A172 (cell line): ENCODE results near the gene NMRK2. TPM values are rescaled to one million over a fixed set of nuclear protein-coding genes. Genes with fewer than 3 reads are reported as not detected.
"Not testable (repeated sequence)": the region's sequence is repeated elsewhere in the genome, so short reads cannot be mapped to it uniquely, and the experiment has no call there.

Source experiments
- DNase-seq: peaks from one replicate; pipeline ENCODE4 v3.0.0-alpha.2; 2015; ENCODE audit warnings: low spot score
- total RNA-seq: library from RNA; depleted of rRNA; stranded (reverse); fragments of >200 nt; shearing (Covaris generic); gene quantifications from 2 replicates; pipeline ENCODE4 v1.2.3, GENCODE V29; 2014

The NMRK2 gene
- total RNA-seq, 1 experiment from 2014 or later: not detected

DNA sequence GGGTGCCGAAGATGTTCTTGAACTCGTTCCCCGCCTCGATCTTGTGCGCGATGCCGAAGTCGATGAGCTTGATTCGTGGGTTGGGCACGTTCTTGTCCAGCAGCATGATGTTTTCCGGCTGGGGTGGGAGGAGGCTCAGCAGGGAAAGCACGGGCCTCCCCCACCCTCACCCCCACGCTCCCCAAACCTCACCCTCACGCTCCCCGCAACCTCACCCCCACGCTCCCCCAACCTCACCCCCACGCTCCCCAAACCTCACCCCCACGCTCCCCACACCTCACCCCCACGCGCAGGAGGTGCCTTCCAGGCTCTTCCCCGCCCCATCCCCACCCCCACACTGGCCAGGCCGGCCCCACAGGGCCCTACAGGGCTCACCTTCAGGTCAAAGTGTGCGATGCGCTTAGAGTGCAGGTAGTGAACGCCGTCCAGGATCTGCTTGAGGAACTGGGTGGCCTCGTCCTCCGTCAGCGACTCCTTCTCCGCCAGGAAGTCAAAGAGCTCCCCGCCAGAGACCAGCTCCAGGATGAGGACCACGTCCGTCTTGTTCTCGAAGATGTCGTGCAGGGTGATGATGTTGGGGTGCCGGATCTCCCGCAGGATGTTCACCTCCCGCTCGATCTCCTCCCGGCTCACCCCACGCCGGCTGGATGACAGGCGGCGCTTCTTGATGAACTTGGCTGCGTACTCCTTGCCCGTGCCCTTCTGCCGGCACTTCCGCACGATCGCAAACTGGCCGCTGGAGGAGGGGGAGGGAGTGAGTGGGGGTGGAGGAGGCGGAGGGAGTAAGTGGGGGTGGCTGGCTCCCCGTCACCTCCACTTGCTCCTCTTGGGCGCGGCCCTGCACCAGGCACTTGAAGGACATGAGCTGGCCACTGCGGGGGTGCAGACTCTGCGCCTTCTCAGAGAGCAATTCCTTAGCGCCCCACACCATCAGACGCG, 31.7 kb downstream of the NMRK2 start:
- DNase-seq: no peak

DNA sequence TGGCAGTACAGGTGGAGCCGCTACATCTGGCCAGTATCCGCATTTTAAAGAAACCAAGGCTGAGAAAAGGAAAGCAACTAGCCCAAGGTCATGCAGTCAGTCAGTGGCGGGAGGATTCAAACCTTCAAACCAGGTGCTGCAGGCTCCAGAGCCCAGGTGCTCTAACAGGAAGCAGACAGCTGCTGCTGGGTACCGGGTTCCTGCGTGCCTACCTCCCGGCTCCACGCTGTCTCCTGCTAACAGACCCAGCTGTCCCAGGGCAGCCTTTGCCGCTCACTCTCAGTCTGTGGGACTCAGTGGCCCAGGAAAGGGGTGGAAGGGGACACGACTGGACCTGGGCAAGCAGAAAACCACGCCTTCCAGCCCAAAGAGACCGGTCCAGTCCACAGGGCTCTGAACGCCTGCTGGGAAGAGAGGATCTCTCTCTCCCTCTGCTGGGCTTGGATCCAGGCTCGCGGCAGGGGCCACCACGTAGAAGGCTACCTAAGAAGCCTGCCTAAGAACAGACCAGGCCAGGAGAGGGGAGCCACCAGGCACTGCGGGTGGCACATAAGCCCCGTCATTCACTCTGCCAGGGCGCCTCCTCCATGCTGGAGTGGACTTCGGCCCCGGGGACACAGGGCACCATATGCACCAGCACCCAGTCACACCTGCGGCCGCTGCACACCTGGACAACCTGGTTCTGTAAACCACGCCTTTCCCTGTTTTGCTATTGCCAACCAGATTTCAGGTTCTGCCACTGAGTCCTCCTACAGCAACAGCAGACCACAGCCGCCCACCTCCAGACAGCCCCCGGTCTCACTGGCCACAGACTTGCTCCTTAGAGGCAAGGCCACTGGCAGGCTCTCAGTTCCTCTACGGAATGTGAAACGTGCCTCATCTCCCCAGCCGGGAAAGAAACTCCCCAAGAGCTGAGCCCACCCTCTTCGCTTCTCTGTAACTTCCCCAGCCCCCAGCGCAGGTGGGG, 33.5 kb downstream of the NMRK2 start:
- no peak for DNase-seq

DNA sequence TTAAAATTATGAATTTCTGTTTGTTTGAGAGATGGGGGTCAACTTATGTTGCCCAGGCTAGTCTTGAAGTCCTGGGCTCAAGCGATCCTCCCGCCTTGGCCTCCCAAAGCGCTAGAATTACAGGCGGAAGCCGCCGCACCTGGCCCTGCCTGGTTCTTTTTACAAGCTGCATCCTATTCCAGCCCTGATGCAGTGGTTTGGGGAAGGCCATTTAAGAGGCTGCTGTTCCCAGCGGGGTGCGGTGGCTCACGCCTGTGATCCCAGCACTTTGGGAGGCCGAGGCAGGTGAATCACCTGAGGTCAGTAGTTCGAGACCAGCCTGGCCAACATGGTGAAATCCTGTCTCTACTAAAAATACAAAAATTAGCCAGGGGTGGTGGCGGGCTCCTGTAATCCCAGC, 35.1 kb downstream of the NMRK2 start:
- DNase-seq: not testable (repeated sequence)

DNA sequence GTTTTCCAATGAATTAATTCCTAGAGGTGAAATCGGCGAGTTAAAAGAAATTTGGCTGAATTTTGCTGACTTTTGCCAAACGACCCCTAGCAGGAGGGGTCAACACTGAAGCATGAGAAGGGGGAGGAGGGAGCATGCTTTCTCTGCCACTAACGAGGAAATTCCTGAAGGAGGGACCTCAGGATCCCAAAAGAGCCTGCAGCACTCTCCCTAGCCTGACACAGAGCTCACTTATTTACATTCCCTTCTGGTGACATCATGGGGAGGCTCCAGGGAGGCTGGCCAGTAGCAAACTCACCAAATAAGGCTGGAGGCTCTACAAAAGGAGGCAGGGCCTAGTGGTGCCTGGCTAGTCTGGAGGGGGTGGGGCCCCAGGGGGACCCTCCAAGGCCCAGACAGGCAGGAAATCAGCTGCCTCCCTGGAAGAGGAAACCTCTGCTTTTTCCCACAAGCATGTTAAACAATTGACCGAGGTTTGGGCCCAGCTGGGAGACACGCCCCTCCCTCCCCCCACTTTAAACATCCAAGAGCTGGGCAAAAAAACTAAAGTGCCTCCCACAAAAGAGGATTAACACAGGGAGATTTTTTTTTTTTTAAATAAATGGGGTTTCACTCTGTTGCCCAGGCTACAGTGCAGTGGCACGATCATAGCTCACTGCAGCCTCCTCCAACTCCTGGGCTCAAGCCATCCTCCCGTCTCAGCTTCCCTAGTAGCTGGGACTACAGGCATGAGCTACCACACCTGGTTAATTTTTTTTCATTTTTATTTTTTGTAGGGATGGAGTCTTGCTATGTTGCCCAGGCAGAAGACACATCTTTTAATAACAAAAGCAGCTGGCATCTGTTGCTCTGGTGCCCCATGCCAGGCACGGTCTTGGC, 35.9 kb downstream of the NMRK2 start:
- peak; percentile 100 for DNase-seq

DNA sequence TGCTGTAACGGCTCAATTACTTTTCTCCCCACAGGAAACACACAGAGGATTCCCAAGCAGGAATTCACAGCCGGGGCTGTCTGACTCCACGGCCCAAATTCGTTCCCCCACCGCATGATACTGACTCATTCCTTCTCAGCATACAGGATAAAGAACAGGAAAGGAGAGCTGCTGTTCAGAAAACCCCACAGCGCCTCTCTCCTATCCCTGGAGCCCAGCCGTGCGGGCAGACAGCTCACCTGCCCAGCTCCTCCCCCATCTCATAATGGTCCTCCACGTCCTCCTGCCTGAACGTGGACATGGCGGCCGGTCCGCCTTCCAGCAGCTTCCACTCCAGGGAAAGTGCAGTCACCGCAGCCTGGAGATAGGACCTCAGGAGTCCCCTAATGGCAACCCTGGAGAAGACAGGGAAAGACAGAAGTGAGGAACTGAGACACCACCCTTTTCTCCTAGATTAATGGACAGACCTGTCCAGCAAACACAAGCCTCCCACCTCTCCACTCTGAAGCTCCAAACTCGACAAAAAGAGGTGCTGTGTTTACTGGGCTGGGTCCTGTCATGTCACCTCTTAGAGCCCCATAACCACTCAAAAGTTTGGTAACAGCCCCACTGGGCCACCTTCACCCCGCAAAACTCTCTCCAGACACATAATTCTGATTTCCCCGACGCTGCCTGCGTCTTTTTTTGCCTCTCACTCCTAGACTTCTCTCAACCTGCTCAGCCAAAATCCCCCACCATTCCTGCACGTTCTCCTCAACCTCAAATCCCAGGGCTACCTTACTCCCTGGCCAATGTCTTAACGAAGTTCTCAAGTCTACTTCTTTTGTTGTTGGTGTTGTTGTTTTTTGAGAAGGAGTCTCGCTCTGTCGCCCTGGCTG, 36.8 kb downstream of the NMRK2 start:
- peak; percentile 91 for DNase-seq

DNA sequence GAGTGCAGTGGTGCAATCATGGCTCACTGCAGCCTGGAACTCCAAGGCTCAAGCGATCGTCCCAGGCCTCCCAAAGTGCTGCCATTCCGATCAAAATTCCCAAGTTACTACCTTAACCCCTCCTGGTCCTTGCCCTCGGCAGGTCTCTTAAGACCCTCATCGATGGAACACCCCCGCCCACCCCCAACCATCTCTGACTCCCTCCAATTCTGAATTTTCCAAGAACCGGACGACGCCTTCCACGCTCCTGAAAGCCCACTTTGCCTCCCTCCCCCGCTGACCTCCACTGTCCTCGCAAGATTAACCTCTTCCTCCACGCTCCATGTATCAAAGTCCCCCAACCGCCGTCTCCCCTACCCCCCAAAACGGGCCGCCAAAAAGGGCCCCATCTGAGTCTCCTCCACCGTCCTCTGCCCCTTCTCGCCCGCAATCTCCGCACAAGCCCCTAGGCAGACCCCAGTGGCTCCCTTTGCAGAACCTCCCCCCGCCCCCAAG, 37.5 kb downstream of the NMRK2 start:
- no peak for DNase-seq

DNA sequence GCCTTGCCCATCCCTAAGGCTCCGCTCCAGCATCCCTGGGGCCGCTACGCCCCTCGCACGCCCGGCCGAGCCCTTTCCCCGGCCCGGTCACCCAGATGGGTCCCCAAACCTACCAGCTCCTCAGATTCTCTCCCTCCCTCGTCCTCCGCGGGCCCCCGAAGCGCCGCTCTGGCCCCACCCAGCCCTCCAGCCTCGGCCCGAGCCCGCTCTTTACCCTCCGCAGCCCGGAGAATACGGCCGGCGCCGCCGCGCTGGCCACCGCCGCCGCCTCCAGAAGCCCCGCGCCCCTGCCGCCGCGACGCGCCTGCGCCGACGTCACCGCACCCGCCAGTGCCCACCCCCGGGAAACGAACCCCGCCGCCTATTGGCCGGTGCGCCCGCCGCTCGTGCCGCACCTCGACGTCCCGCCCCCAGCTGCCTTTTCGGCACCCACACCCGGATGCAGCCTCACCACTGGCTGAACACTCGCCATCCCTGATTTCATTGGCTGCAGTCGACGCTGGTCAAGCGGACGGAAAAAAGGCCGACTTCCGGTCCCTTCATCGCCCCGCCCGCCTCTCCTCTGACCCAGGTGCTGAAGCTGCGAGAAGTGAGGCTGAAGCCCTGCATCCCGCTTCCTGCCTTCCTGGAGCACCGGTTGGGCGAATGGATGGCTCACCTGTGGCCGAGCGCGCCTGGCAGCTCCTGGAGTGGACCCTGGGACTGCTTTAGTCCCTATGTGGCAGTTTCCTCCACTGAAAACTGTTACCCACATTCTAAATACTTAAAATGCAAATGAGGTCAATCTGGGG, 38.1 kb downstream of the NMRK2 start, which contains the start of gene DAPK3:
DAPK3 (minus strand) TSS at position 292 of the 791 bp plus-strand sequence. CDS start 1,364 bp downstream, outside the sequence.
- DNase-seq: peak; percentile 98

DNA sequence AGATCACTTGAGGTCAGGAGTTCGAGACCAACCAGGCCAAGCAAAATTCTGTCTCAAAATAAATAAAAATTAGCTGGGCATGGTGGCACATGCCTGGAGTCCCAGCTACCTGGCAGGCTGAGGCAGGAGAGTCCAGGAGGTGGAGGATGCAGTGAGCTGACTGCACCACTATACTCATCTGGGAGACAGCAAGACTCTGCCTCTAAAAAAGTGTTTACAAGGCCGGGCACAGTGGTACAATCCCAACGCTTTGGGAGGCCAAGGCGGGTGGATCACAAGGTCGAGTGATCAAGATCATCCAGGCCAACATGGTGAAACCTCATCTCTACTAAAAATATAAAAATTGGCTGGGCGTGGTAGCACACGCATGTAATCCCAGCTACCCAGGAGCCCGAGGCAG, 42.3 kb downstream of the NMRK2 start:
- DNase-seq: no peak

DNA sequence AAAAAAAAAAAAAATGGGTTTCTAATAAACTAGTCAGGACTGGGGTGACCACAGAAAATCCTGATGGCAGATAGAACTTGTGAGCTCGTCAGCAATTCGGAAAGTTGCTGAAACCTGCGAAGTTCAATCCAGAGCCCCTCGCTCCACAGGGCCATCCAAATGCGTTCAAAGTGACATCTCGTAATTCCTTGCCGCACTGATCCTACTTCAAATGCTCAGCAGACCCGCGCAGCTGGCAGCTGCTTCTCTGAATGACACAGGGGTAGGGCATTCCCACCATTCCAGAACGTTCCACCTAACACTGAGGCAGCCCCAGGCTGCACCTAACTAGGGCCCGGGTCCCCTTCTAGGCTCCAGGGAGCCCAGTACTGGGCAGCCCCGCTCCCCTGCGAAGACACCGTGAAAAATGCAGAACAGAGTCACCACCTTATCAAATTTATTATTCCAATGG, 42.8 kb downstream of the NMRK2 start:
- no peak for DNase-seq

DNA sequence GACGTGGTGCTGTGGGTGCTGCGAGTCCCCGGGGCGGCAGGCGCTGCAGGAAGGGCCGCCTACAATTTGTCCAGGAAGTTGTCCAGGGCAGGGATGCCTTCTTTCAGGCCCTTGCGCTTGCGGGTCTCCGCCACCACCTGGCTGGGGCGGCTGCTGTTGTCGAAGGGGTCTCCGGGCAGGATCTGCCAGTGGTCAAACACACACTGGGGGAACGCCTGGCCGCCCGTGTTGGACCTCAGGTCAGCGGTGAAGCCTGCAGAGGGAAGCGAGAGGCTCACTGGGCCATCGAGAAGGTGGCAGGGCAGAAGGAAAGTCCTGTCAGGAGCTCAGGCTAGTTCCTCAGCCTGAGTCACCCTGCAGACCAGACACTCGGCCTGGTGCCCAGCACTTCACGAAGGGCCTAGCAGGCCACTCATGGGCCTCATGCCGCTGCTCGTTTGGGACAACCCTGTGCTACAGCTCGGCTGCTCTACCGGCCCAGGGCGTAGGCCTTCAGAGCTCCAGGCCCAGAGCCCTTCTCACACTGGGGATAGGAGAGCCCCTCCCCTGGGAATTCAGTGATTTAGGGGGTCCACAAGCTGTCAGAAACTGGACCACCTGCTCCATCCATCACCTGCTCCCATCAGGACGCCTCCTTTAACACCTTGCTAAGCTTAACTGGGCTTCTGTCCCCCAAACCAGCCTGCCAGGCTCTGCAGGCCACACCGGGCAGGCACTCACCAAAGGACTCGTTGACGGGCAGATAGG, 43.8 kb downstream of the NMRK2 start:
- no peak for DNase-seq

DNA sequence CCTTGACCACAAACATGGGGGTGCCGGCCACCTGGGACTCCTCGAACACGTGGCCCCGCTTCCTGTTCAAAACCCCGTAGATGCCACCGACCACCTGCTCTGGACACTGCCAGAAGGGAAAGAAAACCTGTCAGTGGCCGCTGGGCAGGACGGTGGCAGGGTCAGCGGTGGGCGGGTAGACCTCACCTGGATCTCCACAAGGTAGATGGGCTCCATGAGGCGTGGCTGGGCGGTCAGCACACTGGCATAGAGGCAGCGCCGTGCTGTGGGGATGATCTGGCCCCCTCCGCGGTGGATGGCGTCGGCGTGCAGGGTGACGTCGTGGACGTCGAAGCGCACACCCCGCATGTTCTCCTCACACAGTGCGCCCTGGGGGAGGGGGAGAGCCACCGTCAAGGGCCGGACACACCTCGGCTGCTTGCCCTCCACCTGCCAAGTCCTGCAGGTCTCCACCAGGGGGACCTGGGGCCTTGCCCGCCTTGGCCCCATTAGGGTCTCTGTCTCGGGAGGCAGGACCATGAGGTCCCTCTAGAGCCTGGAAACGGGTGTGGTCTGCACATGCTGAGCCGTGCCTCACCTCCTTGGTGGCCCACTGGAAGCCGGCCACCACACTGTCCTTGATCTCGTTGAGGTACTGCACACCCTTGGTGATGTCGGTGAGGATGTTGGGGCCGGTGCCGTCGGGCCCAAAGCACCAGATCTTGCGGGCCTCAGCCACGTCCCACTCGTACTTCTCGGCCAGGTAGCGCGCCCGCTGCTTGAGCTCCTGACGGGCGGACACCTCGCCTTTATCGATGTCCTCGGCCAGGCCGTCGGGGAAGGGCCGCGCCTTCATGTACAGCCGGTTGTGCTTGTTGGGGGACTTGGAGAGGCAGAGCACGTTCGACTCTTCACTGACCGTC, 44.6 kb downstream of the NMRK2 start:
- no peak for DNase-seq

DNA sequence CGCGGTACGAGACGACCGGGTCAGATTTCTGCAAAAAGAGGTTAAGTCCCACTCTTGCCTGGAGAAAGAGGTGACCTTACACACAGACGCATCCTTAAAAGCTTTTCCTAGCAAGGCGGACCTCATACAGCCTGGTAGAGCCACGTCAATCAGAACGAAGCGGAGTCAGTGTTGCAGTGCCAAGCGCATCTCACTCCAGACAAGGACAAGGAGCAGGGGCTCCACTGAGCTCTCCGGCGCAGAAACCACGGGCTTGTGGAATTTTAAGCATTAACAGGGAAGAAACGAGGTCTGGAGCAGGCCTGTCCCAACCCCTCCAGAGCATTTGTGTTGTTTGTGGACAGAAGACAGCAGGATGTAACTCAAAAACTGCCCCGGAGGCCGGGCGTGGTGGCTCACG, 45.3 kb downstream of the NMRK2 start:
- no peak for DNase-seq

DNA sequence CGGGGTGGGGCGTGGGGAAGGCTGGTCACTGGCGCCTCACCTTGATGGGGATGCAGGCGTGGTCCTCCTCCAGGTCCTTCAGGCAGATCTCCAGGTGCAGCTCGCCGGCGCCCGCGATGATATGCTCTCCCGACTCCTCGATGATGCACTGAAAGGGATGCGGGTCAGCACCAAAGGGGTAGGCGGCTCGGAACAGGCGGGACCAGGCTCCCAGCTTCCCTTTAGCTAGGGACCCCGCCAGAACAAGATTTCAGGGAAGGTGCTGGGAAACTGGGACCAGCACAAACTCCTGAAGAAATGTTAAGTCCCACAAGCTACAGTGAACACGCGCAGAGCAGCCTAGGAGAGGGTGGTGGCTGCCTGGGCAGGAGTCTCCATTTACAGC, 46.4 kb downstream of the NMRK2 start:
- no peak for DNase-seq

DNA sequence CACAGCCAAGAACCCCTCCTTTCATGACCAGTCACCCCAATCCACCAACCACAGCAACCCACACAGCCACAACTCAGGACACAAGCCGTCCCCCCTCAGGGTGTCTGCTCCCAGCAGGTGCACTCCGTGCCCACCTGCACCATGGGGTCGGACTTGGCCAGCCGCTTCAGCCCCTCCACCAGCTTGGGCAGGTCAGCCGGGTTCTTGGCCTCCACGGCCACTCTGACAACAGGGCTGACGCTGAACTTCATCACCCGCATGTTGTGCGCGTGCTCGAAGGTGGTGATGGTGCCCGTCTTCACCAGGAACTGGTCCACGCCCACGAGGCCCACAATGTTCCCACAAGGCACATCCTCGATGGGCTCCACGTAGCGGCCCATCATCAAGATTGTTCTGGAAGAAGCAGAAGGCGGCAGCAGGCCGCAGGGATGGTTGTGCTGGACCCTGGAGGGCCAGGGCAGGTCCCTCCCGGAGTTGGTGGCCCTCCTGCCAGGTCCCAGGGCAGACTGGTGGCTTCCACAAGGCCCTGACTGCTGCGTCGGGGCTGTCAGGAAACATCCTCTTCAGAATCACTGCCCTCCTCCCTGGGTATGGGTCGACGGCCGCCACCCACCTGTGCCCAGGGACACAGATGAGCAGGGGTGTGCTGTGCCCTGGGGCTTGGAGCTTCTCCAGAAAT, 46.9 kb downstream of the NMRK2 start:
- DNase-seq: no peak

DNA sequence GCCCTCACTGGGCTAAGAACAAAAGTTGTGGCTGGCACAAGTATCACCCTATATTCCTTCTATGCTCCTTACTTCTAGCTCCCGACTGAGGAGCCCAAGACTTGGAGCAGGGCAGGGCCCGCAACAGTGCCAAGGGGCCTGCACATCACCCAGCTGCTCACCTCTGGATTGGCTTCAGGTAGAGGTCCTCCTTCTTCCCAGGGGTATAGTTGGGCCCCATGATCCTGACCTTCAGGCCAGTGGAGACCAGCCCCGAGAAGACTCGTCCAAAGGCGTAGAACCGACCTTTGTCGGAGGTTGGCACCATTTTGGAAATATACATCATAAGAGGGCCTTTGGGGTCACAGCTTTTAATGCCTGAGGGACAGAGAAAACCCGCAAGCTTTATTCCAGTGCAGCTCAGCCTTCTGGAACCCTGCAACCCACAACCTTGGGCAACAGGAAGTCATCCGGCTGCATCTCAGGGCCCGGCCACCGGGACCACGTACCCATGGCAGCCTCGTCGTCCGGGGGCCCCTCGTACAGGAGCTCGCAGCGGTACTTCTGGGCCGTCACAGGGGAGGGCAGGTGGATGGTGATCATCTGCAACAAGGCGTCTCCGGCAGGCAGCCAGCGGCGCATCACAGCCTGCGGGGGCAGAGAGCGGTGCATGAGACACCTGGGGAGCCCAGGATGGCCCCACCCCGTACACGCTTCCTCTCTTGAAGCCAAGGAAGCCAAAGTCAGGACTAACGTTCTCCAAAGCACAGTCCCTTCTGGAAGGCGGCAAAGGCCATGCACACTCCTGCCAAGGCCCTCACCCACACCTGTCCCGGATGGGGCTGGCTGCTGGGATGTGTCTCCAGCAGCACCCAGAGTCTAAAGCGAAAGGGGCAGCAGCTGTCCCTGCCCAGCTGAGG, 47.7 kb downstream of the NMRK2 start:
- no peak for DNase-seq

DNA sequence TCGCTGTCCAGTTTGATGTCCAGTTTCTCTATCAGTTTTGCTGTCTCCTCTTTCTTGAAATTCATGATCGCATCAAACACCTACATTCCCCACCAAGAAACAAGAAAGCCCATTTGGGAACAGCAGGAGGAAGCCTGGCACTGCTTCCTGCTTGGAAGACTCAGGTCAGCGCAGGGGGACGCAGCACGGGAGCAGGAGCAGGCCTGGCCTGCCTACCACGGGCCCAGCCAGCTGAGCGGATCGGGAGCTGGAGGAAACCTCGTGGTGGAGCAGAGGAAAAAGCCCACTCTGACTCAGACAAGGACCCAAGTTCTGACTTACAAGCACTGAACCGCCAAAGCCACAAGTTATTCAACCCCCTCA, 48.5 kb downstream of the NMRK2 start:
- DNase-seq: no peak
